ENCODE data around the gene FAM47B.

DNA sequence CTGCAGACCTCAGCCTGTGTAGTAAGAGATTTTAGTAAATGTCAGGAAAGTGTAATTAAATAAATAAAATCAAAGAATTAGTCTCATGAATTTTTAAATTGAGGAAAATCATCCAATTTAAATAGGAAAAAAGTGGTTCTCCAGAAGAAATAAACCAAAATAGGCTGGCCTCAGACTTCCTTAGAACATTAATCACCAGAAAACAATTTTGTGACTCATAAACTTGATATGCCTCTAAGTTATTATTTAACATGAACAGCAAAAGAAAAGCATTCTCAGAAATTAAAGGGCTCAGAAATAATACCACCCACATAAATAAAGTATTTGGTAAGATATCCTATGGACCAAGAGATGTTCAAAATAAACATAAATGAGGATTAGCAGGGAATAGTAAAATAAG is 14.3 kb downstream of the FAM47B start:
- TF ChIP-seq, protein P1, sequence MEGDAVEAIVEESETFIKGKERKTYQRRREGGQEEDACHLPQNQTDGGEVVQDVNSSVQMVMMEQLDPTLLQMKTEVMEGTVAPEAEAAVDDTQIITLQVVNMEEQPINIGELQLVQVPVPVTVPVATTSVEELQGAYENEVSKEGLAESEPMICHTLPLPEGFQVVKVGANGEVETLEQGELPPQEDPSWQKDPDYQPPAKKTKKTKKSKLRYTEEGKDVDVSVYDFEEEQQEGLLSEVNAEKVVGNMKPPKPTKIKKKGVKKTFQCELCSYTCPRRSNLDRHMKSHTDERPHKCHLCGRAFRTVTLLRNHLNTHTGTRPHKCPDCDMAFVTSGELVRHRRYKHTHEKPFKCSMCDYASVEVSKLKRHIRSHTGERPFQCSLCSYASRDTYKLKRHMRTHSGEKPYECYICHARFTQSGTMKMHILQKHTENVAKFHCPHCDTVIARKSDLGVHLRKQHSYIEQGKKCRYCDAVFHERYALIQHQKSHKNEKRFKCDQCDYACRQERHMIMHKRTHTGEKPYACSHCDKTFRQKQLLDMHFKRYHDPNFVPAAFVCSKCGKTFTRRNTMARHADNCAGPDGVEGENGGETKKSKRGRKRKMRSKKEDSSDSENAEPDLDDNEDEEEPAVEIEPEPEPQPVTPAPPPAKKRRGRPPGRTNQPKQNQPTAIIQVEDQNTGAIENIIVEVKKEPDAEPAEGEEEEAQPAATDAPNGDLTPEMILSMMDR (IDR thresholded peaks at IDR 0.05): no peak
- no peak for TF ChIP-seq GABPA (IDR thresholded peaks at IDR 0.05; ENCODE audit: low read depth)
- TF ChIP-seq SMC3 (IDR thresholded peaks at IDR 0.05; ENCODE audit: low read depth, low read length): no peak
- no peak for TF ChIP-seq RXRA (IDR thresholded peaks at IDR 0.05; ENCODE audit: borderline replicate concordance, low read depth)
- peak; percentile 40 for TF ChIP-seq JUND (IDR thresholded peaks at IDR 0.05)
- TF ChIP-seq, protein P2, sequence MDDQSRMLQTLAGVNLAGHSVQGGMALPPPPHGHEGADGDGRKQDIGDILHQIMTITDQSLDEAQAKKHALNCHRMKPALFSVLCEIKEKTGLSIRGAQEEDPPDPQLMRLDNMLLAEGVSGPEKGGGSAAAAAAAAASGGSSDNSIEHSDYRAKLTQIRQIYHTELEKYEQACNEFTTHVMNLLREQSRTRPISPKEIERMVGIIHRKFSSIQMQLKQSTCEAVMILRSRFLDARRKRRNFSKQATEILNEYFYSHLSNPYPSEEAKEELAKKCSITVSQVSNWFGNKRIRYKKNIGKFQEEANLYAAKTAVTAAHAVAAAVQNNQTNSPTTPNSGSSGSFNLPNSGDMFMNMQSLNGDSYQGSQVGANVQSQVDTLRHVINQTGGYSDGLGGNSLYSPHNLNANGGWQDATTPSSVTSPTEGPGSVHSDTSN (IDR thresholded peaks at IDR 0.05): no peak
- no peak for TF ChIP-seq EP300 (IDR thresholded peaks at IDR 0.05; ENCODE audit: borderline replicate concordance in 1 of 2, low read depth in 1 of 2, low read length in 1 of 2)
- TF ChIP-seq, protein P3, sequence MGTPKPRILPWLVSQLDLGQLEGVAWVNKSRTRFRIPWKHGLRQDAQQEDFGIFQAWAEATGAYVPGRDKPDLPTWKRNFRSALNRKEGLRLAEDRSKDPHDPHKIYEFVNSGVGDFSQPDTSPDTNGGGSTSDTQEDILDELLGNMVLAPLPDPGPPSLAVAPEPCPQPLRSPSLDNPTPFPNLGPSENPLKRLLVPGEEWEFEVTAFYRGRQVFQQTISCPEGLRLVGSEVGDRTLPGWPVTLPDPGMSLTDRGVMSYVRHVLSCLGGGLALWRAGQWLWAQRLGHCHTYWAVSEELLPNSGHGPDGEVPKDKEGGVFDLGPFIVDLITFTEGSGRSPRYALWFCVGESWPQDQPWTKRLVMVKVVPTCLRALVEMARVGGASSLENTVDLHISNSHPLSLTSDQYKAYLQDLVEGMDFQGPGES (IDR thresholded peaks at IDR 0.05; ENCODE audit: low read depth, low read length): no peak
- TF ChIP-seq MXI1 (IDR thresholded peaks at IDR 0.05; ENCODE audit: low read depth, low read length): no peak
- TF ChIP-seq, protein P4, sequence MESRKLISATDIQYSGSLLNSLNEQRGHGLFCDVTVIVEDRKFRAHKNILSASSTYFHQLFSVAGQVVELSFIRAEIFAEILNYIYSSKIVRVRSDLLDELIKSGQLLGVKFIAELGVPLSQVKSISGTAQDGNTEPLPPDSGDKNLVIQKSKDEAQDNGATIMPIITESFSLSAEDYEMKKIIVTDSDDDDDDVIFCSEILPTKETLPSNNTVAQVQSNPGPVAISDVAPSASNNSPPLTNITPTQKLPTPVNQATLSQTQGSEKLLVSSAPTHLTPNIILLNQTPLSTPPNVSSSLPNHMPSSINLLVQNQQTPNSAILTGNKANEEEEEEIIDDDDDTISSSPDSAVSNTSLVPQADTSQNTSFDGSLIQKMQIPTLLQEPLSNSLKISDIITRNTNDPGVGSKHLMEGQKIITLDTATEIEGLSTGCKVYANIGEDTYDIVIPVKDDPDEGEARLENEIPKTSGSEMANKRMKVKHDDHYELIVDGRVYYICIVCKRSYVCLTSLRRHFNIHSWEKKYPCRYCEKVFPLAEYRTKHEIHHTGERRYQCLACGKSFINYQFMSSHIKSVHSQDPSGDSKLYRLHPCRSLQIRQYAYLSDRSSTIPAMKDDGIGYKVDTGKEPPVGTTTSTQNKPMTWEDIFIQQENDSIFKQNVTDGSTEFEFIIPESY (IDR thresholded peaks at IDR 0.05; ENCODE audit: borderline replicate concordance, low read depth): no peak
- TF ChIP-seq POLR2AphosphoS5 (IDR thresholded peaks at IDR 0.05; ENCODE audit: low read depth, low read length): no peak

All from SK-N-SH (cell line).